Renal cortex interstitium (tissue), 15 donors: Measurements from ENCODE around the gene GOLGA7B. TPM values are rescaled to one million over a fixed set of nuclear protein-coding genes. Genes with fewer than 3 reads are reported as not detected.

Experiments used
- DNase-seq, 11 donors: peaks; one replicate each; pipeline ENCODE4 v3.0.0-alpha.2; 2013; ENCODE audit warnings: low read depth in 9 of 11, low spot score in 4 of 11; ENCODE audit errors: extremely low read depth in 1 of 11
- long read RNA-seq, 16 experiments: transcript quantifications; one replicate each; lab custom pipeline, GENCODE V29; 2026
- polyA plus RNA-seq, 3 donors: library from polyadenylated mRNA; unstranded; fragments of 120-200 nt; gene quantifications; one replicate each; pipeline ENCODE4 v1.2.1, GENCODE V29; 2013; ENCODE audit not compliant: insufficient read length in 3 of 3

GOLGA7B gene
- under 1 TPM; 0.31 to 0.43 (median 0.41) TPM for polyA plus RNA-seq
- long read RNA-seq, donor 1 = 0 reads
- long read RNA-seq, donor 2 = 0 reads
- long read RNA-seq, donor 3 = 0 reads
- long read RNA-seq, donor 4, partial matches to known transcripts = 0 of 7 reads
- long read RNA-seq, donor 4, other reads (novel, unspliced or antisense) = 7 of 7 reads
- long read RNA-seq, donor 5 = 0 reads
- long read RNA-seq, donor 6, full-length matches to known transcripts = 1 of 1 reads
- long read RNA-seq, donor 6, partial matches to known transcripts = 0 of 1 reads
- long read RNA-seq, donor 6, other reads (novel, unspliced or antisense) = 0 of 1 reads
- long read RNA-seq, donor 7, partial matches to known transcripts = 0 of 6 reads
- long read RNA-seq, donor 7, other reads (novel, unspliced or antisense) = 6 of 6 reads
- long read RNA-seq, donor 8, partial matches to known transcripts = 0 of 6 reads
- long read RNA-seq, donor 8, other reads (novel, unspliced or antisense) = 6 of 6 reads
- long read RNA-seq, donor 9 = 0 reads
- long read RNA-seq, donor 10 = 0 reads
- long read RNA-seq, donor 11 = 0 reads
- long read RNA-seq, donor 12 = 0 reads
- long read RNA-seq, donor 13 = 0 reads
- long read RNA-seq, donor 14 = 0 reads
- long read RNA-seq, donor 15 = 0 reads
- long read RNA-seq, donor 16, partial matches to known transcripts = 14 of 55 reads
- long read RNA-seq, donor 16, other reads (novel, unspliced or antisense) = 41 of 55 reads

GRCh38 chr10:97849687-97850402 is at the start of gene GOLGA7B:
Gene GOLGA7B, plus strand, starts transcription at chr10:97849843. Its CDS starts 461 bp downstream, at chr10:97850304.
- DNase-seq = peak in 10 of 11 donors; percentile 25 to 74 (median 64)

GRCh38 chr10:97800474-97800873 is 49.2 kb upstream of the GOLGA7B start:
- no peak for DNase-seq

GRCh38 chr10:97801422-97801821 is 48.2 kb upstream of the GOLGA7B start:
- DNase-seq = no peak

GRCh38 chr10:97805096-97805884 is 44.4 kb upstream of the GOLGA7B start:
- peak in 3 of 11 donors; percentile 6 to 20 (median 16) for DNase-seq

DNA sequence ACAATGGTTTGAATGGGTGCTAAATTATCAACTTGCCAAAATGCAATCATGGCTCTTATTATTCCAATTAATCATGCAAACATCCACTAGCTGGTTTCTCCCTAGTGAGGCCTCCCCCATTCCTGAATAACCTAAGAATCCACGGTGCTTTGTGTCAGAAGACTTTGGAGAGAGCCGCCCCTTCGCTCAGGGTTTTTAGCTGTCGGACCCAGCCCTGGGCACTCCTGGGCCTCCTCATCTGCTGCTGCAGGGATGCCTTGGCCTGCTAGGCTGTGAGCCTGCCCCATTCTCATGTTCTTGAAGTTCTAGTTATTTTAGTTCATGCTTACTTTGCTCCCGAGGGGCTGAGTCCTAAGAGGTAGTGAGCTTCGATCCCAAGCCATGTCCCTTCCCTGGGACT is 43.7 kb upstream of the GOLGA7B start:
- no peak for DNase-seq

DNA sequence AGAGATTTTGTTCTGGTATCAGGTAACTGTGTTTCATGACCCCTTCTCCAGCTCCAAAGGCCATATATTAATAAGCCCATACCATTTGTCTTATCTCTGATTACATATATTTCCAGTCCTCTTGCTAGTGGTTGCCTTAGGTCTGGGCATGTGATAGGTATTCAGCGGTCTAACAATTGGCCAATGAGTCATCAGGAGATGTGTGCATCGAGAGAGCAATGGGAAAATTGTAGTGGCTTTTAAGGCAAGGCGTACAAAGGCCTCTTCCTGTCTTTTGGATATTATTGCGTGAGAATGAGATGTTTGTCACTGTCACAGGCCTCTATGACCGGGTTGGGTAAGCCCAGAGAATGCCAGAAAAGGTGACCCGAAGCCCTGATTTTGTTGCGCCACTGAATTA is 39.2 kb upstream of the GOLGA7B start:
- DNase-seq = no peak

DNA sequence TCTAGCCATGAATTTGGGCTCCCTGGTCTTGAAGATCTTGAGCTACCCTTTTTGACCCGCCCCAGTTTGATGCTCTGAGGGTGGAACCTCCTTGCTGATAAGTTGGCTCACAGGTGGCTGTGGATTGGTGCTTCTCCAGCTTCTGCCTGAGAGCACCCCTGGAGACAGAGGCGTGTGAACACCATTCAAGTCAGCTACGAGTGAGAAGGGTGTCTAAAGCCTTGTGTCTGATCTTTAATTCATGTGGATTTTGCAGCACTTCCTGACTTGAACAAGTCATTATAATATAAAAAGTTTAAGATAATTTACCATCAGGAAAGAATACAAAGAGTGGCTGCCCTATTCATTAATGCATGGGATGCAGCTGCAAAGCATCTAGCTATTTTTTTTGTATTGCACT is 37.7 kb upstream of the GOLGA7B start:
- no peak for DNase-seq

DNA sequence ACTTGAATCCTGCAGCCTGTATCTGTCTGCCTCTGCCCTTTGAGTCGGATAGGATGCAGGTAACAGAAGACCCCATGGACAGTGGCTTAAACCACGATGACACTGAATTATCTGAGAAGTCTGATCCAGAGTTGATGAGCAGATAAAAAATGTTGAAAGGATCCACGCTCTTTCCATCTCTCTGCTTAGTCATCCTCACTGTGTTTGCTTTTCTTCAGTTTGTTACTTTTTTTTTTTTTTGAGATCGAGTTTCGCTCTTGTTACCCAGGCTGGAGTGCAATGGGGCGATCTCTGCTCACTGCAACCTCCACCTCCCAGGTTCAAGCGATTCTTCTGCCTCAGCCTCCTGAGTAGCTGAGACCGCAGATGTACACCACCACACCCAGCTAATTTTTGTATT is 36.9 kb upstream of the GOLGA7B start:
- DNase-seq = no peak

- no peak for DNase-seq
These were observed 36.3 kb upstream of the GOLGA7B start for GRCh38 chr10:97813311-97813710.

- DNase-seq = no peak
These were observed 34.6 kb upstream of the GOLGA7B start for GRCh38 chr10:97814996-97815395.

DNA sequence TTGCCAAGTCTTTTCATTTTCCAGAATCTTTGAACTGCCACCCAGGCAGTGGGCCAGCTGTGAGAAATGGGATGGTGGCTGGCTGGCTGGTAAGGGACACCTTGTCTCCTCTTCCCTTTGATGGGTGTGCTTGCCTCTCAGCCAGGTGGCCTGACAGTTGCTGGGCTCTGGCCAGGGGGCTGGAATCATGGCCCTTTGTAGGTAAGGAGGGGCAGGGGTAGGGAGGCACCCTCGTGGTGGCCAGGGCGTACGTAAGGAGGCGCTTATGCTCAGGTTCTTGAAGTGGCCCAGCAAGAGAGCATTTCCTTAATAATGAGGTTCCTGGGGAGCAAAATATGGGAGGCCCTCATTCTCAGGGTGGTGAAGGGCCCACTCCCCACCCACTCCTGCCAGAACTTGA is 33.0 kb upstream of the GOLGA7B start:
- no peak for DNase-seq

DNA sequence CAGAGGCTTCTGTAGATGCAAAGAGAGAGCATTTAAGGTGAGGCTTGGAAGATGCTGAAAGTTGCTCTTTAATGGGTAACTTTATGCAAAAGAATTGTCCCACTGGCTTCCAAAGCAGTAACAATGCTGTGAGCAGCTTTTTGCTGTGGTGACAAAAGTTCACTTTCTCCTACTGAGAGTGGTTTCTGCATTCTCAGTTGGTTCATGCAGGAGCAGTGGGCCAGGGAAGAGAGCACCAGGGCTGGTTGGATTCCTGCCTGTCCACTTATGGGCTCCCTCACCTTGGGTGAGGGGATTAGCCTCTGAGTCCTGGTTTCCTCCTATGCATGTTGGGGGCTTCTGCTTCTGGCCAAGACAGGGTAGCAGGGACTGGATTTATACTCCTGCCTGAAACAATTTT is 31.1 kb upstream of the GOLGA7B start:
- no peak for DNase-seq

DNA sequence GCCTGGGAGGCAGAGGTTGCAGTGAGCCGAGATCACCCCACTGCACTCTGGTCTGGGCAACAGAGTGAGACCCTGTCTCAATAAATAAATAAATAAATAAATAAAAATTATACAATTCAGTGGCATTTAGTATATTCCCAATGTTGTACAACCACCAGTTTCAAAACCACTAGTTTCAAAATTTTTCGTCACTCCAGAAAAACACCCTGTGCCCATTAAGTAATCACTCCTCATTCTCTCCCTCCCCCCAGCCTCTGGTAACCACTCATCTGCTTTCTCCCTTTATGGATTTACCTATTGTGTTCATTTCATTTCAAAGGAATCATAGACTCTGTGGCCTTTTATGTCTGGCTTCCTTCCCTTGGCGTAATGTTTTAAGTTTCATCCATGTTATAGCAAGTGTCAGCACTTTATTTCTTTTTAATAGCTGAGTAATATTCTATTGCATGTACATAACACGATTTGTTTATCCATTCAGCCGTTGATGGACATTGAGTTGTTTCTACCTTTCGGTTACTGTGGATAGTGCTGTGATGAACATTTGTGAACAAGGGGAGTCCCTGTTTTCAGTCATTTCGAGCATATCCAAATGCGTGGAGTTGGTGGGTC is 29.4 kb upstream of the GOLGA7B start:
- no peak for DNase-seq

- no peak for DNase-seq
These were observed 28.2 kb upstream of the GOLGA7B start for GRCh38 chr10:97821308-97822038.

DNA sequence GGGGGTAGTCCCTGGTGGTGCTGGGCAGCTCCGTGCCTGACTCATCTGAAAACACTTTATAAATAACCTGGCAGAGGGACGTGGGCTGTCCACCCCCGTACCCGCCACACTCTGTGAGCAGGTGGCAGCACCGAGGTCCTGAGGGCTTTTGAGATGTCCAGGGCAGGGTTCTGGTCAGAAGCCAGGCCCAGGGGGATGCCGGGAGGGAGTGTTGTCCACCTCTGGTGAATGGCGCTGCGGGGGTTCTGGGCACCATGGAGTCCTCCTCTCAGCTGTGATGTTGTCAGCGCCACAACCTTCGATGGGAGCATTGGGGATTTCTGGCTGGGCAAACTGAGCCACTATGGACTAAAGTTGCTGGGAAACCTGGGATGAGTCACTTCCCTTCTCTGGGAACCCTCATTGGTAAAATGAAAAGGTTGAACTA is 27.4 kb upstream of the GOLGA7B start:
- DNase-seq = no peak

- no peak for DNase-seq
These were observed 25.9 kb upstream of the GOLGA7B start for GRCh38 chr10:97823734-97824133.

DNA sequence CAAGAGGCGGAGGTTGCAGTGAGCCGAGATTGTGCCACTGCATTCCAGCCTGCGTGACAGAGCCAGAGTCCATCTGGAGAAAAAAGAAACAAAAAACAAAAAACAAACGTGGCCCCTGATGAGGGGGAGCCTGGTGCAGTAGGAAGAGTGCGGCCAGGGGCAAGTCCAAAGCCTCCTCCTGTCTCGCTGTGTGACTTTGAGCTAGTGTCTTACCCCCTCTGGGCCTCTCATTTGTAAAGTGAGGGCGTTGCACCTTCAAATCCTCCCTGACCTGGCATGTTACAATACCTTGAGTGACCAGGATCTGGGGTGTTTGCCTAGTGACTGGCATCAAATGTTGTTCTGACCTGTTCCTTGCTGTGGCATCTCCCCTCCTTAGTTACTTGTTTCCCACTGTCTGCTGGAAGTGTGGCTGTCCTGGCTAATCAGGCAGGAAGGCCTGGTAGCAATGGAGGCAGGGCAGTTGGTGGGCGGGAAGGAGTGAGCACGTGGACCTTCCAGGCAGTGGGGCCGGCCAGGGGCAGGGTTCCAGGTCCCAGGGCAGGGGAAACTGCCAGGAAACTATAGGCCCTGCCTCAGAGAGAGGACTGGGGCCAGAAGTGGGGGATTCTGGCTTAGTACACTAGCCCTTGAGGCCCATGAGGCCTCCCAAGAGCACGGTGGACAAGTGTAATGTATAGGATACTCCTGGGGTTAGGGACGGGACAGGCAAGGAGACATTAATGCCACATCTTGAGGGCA is 24.5 kb upstream of the GOLGA7B start:
- DNase-seq = no peak
